OCI-LY1 (cell line): ENCODE results near the gene MTUS2.

ENCODE experiments used
- H2AFZ ChIP-seq: fragments of 200-600 bp; sonication (generic), shearing (Covaris generic); 2 replicates; pipeline ENCODE4 v1.6.0; 2014; ENCODE audit warnings: antibody characterized with exemption, mild to moderate bottlenecking, low read length
- H3F3A ChIP-seq: fragments of 200-600 bp; sonication (generic), shearing (Covaris generic); 2 replicates; pipeline ENCODE4 v1.6.0; 2014; ENCODE audit warnings: mild to moderate bottlenecking, antibody characterized with exemption, low read length, moderate library complexity; ENCODE audit not compliant: insufficient read depth
- H3K27ac ChIP-seq: fragments of 200-600 bp; sonication (generic); 2 replicates; pipeline ENCODE4 v1.5.1; 2014; ENCODE audit warnings: low read length, mixed run types, mild to moderate bottlenecking, low read depth; ENCODE audit not compliant: poor library complexity, severe bottlenecking
- H3K27me3 ChIP-seq: fragments of 200-600 bp; sonication (generic); 2 replicates; pipeline ENCODE4 v1.6.0; 2014; ENCODE audit warnings: antibody characterized with exemption, mild to moderate bottlenecking, low read length, moderate library complexity; ENCODE audit not compliant: insufficient read depth
- H3K36me3 ChIP-seq: fragments of 200-600 bp; sonication (generic); 2 replicates; pipeline ENCODE4 v1.6.1; 2014; ENCODE audit warnings: mild to moderate bottlenecking, antibody characterized with exemption, low read length, moderate library complexity, mixed read lengths; ENCODE audit not compliant: insufficient read depth
- H3K4me1 ChIP-seq: fragments of 200-600 bp; sonication (generic); 2 replicates; pipeline ENCODE4 v1.5.1; 2014; ENCODE audit warnings: mild to moderate bottlenecking, low read length, moderate library complexity; ENCODE audit not compliant: insufficient read depth, severe bottlenecking
- H3K4me2 ChIP-seq: fragments of 200-600 bp; sonication (generic), shearing (Covaris generic); 2 replicates; pipeline ENCODE4 v1.6.1; 2014; ENCODE audit warnings: low read length
- H3K4me3 ChIP-seq: fragments of 200-600 bp; sonication (generic); 2 replicates; pipeline ENCODE4 v1.5.1; 2014; ENCODE audit warnings: low read length, low read depth, mild to moderate bottlenecking, mixed read lengths; ENCODE audit not compliant: poor library complexity, severe bottlenecking
- H3K79me2 ChIP-seq: fragments of 200-600 bp; shearing (Covaris generic); 2 replicates; pipeline ENCODE4 v1.6.1; 2016; ENCODE audit warnings: mixed run types, low read length, mixed read lengths; ENCODE audit not compliant: insufficient read depth
- H3K9ac ChIP-seq: fragments of 200-600 bp; sonication (generic), shearing (Covaris generic); 2 replicates; pipeline ENCODE4 v1.6.1; 2014; ENCODE audit warnings: mild to moderate bottlenecking, low read length, mixed read lengths
- H3K9me2 ChIP-seq: fragments of 200-600 bp; sonication (generic), shearing (Covaris generic); 2 replicates; pipeline ENCODE4 v1.6.1; 2014; ENCODE audit warnings: low read depth, mild to moderate bottlenecking, low read length, mixed read lengths
- H3K9me3 ChIP-seq: fragments of 200-600 bp; shearing (Covaris generic); 2 replicates; pipeline ENCODE4 v1.6.1; 2014; ENCODE audit warnings: low read length, mixed read lengths
- H4K20me1 ChIP-seq: fragments of 200-600 bp; sonication (generic), shearing (Covaris generic); 2 replicates; pipeline ENCODE4 v1.6.0; 2016; ENCODE audit warnings: mild to moderate bottlenecking, low read length; ENCODE audit not compliant: insufficient read depth
- CTCF ChIP-seq: fragments of 200-600 bp; sonication (generic), shearing (Covaris generic); IDR thresholded peaks from 2 replicates; pipeline ENCODE4 v1.5.1; 2017; ENCODE audit warnings: mild to moderate bottlenecking, antibody characterized with exemption, low read length, moderate library complexity, mixed read lengths
- EZH2 ChIP-seq: fragments of 200-600 bp; sonication (generic), shearing (Covaris generic); IDR thresholded peaks from 2 replicates; pipeline ENCODE4 v1.8.0; 2017; ENCODE audit warnings: borderline replicate concordance, mixed run types, mild to moderate bottlenecking, antibody characterized with exemption, low read length, moderate library complexity, mixed read lengths

Gene MTUS2

GRCh38 chr13:29436291-29436690, 616.2 kb downstream of the MTUS2 start:
- no peak overlapping the region for H3K27ac ChIP-seq
- H3K9me3 ChIP-seq = no peaks in the 10 kb centered on the region
- H3K4me3 ChIP-seq = no peak overlapping the region
- H3K9me2 ChIP-seq = no peaks in the 10 kb centered on the region
- H3K4me2 ChIP-seq = no peak overlapping the region
- no peaks in the 10 kb centered on the region for H4K20me1 ChIP-seq
- H3K9ac ChIP-seq = no peak overlapping the region
- no peaks in the 10 kb centered on the region for H3K36me3 ChIP-seq
- no peaks in the 10 kb centered on the region for H3F3A ChIP-seq
- no peaks in the 10 kb centered on the region; the same call in 1 of the 2 replicates for H3K27me3 ChIP-seq
- no peaks in the 10 kb centered on the region for H3K79me2 ChIP-seq
- H2AFZ ChIP-seq = no peak overlapping the region
- TF ChIP-seq CTCF (no peak), EZH2 (no peak)
- H3K4me1 ChIP-seq = peaks cover 7% of the 10 kb centered on the region

DNA sequence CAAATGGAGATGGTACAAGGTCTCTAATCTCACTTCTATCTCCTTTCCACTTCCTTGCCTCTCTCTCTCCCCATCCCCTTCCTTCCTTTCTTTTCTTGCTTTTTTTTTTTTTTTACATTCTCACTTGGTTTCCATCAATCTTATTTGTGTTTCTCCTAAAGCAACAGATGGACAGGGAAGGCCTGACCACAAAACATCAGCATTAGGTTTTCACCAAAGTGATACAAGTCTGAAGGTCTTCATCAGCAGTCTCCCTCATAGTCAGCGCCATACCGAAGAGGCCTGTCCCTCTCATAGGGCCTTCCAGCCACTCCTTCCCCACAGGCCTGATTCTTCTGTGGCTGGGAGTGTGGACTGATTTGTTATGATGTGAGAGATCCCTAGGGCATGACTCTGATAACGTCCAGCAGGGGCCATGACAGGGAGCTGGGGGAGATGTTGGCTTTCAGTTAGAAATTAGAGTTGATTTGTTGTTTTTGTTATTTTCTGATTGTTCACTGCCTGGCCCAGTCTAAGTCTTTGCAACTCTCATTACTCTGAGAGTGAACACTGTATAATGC, 616.7 kb downstream of the MTUS2 start:
- Histone ChIP-seq H2AFZ (no peak overlapping the region), H3K9me2 (no peaks in the 10 kb centered on the region), H3F3A (no peaks in the 10 kb centered on the region), H3K27me3 (no peaks in the 10 kb centered on the region; the same call in 1 of the 2 replicates), H3K4me2 (no peak overlapping the region), H3K9me3 (no peaks in the 10 kb centered on the region), H3K27ac (no peak overlapping the region), H3K4me3 (no peak overlapping the region), H3K36me3 (no peaks in the 10 kb centered on the region), H3K9ac (no peak overlapping the region), H3K79me2 (no peaks in the 10 kb centered on the region), H3K4me1 (peaks cover 7% of the 10 kb centered on the region), H4K20me1 (no peaks in the 10 kb centered on the region)
- no peak for TF ChIP-seq EZH2
- no peak for TF ChIP-seq CTCF

- TF ChIP-seq EZH2 (no peak), CTCF (no peak)
- H3K4me2 ChIP-seq = no peak overlapping the region
- H3K36me3 ChIP-seq = no peaks in the 10 kb centered on the region
- H3K27ac ChIP-seq = no peak overlapping the region
- no peaks in the 10 kb centered on the region for H3K9me2 ChIP-seq
- no peaks in the 10 kb centered on the region for H3F3A ChIP-seq
- H4K20me1 ChIP-seq = no peaks in the 10 kb centered on the region
- no peak overlapping the region for H3K4me3 ChIP-seq
- H3K9ac ChIP-seq = no peak overlapping the region
- no peaks in the 10 kb centered on the region for H3K9me3 ChIP-seq
- no peaks in the 10 kb centered on the region; the same call in 1 of the 2 replicates for H3K27me3 ChIP-seq
- peaks cover 7% of the 10 kb centered on the region for H3K4me1 ChIP-seq
- no peaks in the 10 kb centered on the region for H3K79me2 ChIP-seq
- no peak overlapping the region for H2AFZ ChIP-seq
These were observed 618.6 kb downstream of the MTUS2 start for GRCh38 chr13:29438769-29439168.
